Middle frontal gyrus (tissue), 1 donor: ENCODE data around the gene REG3G.
"Not testable (repeated sequence)": the region's sequence is repeated elsewhere in the genome, so short reads cannot be mapped to it uniquely, and the experiment has no call there.

ENCODE experiments used
- DNase-seq: peaks from one replicate; pipeline ENCODE4 v3.0.0-alpha.2; 2015; ENCODE audit warnings: low spot score; ENCODE audit errors: extremely low spot score

The REG3G gene

DNA sequence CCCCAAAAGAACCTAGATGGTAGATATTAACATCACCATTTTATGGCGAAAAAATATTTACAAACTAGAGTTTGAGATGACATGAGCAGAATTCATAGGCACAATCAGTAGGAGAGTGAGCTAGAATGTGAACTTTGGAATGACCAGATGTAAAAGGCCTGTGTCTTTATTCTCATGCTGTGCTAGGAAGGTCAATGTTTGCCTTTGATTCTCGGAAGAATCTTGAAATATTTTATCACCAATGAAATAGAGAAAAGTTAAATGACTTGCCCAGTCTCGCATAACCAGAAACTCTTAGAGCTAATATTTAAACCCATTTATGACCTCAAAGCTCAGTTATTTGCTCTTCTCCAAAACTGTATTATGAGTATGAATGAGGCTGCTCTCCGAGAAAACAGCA is 9.2 kb upstream of the REG3G start:
- DNase-seq: no peak

DNA sequence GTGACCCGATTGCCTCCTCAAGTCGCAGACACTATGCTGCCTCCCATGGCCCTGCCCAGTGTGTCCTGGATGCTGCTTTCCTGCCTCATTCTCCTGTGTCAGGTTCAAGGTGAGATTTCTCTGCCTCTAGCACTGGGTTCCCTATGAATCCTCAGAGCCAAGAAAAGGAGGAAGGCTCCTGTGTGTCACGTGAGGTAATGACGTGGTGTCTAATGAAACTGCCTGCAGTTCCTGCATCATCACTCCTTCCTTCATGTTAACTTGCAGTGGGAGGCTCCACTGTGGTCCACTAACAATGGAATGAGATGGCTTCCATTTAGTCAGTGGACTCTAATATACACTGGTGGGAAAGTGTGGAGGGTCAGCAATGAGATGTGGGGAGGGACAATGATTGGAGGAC is 559 bp downstream of the REG3G start:
- DNase-seq: no peak

DNA sequence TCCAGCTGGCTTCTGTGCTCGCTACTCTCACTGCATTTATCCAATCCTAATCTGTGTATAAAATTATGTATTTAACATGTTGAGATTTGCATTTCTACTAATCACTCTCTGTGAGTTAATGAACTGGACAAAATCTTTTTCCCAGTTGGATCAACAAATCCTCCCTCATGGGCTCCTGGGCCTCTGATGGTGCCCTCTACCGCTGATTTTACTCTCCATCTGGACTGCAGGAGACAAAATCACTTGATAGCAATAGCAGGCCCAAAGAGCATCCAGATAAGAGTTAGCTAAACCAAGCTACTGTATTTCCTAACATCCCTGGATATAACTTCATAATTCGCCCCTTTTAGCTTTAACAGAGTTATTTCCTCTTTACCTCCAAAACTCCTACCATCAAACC is 14.4 kb downstream of the REG3G start:
- no peak for DNase-seq

DNA sequence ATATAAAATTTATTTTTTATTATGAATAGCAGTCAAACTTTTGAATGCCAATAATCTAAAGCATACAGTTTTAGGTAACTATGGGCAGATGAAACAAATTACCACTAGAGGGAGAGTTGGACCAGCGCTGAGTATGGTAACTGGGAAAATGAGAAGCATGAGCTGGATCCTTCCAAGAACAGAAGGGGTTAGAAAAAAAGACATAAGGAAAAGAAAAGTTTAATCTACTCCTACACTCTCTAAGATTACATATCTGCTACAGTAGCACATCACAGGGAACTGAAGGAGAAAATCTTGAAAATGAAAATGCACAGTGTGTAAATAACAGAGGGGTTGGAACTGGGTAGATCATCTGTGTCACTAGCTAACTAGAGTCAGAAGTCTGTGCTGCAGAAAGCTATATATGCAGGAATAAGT is 15.5 kb downstream of the REG3G start:
- peak; percentile 62 for DNase-seq

DNA sequence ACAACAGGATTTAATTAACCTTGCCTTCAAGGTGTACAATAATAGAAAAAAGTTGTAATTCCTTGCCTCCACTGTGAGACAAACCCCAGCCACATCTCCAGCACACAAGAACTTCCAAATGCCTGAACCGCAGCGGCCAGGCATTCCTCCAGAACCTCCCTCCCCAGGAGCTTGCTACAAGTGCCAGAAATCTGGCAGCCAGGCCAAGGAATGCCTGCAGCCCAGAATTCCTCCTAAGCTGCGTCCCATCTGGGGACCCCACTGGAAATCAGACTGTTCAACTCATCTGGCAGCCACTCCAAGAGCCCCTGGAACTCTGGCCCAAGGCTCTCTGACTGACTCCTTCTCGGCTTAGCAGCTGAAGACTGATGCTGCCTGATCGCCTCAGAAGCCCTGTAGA is 28.0 kb downstream of the REG3G start:
- not testable (repeated sequence) for DNase-seq

DNA sequence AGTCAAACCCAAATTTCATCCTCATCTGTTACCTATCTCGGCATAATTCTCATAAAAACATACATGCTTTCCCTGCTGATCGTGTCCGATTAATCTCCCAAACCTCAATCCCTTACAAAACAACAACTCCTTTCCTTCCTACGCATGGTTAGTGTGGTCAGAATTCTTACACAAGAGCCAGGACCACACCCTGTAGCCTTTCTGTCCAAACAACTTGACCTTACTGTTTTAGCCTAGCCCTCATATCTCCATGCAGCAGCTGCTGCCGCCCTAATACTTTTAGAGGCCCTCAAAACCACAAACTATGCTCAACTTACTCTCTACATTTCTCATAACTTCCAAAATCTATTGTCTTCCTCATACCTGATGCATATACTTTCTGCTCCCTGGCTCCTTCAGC is 29.3 kb downstream of the REG3G start:
- DNase-seq: not testable (repeated sequence)

DNA sequence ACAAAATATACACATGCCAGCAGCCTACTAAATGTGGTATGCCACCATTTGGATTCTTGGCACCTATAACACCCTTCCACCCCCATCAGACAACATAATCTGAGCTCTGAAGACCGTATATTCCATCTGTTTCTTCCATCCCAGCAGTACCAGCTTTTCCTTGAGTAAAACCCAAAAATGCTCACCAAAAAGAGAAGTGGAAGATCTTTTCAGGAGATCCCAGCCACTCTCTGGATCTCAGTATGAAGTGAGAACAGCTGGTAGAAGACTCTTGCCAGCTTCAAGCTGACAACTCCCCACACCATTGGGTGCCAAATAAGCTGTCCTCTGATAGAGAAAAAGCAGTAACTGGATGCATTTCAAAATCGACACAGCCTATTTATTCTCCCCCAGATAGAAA is 39.7 kb downstream of the REG3G start:
- DNase-seq: peak; percentile 46

DNA sequence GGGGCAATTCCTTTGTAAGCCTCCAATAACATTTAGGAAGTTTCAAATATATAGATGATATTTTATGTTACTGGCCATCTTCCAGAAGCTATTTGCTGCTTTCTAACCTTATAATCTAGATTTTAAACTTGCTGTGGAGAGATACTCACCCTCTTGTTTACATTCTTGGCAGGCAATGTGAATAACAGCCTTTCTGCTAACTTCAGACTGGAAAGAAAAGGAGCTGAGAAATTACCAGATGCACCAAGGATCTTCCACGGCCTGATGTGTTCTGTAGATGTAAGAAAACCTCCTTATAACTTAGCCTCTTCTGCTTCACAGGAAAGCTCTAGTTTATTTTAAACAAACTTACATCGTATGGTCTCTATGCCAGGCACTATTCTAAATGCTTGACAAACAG is 45.6 kb downstream of the REG3G start:
- DNase-seq: peak; percentile 50
